Gastroesophageal sphincter (tissue), 3 donors: Measurements from ENCODE around the gene C17orf50.

Source experiments
- CTCF ChIP-seq, 4 experiments: fragments of 200-600 bp in 2 of 4; fragments of 450-650 bp in 2 of 4; sonication (generic) in 1 of 4; IDR thresholded peaks; one replicate each; pipeline ENCODE4 v1.5.1; 2017 to 2019; ENCODE audit warnings: antibody characterized with exemption in 4 of 4, mild to moderate bottlenecking in 2 of 4, moderate library complexity in 2 of 4
- POLR2A ChIP-seq, 2 donors: fragments of 450-650 bp; IDR thresholded peaks; one replicate each; pipeline ENCODE4 v1.6.1; 2017; ENCODE audit warnings: antibody characterized with exemption in 2 of 2, mild to moderate bottlenecking in 2 of 2, moderate library complexity in 1 of 2

GRCh38 chr17:35801583-35802224, 41.0 kb downstream of the C17orf50 start:
- no peak for TF ChIP-seq CTCF (IDR thresholded peaks at IDR 0.05)
- TF ChIP-seq POLR2A (IDR thresholded peaks at IDR 0.05) = no peak
